ENCODE results near the gene PNP. TPM values are rescaled to one million over a fixed set of nuclear protein-coding genes. Genes with fewer than 3 reads are reported as not detected.

PNP gene
- total and polyA plus RNA-seq, 8 donors: 11.3 to 125 (median 46.4) TPM

DNA sequence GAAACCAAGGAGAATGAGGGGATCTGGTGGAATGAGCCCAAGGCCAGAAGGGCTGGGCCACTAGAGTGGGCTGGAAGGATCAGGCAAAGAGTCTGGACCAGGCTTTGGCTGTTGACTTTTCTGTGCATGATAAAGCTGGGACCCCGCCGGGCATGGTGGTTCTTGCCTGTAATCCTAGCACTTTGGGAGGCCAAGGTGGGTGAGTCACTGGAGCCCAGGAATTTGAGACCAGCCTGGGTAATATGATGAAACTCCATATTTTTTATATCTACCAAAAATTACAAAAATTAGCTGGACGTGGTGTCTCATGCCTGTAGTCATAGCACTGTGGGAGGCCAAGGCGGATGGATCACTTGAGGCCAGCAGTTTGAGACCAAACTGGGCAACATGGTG lies 32.8 kb upstream of the PNP start:
- intact Hi-C loops (cut with DNase I; ENCODE audit: low total_unique reads): no loop called here
- 85 to 93% (median 89%) methylated on average over 4 of the region's 4 CpGs for WGBS, 5 donors
- no peak overlapping the region for H3K27ac ChIP-seq

DNA sequence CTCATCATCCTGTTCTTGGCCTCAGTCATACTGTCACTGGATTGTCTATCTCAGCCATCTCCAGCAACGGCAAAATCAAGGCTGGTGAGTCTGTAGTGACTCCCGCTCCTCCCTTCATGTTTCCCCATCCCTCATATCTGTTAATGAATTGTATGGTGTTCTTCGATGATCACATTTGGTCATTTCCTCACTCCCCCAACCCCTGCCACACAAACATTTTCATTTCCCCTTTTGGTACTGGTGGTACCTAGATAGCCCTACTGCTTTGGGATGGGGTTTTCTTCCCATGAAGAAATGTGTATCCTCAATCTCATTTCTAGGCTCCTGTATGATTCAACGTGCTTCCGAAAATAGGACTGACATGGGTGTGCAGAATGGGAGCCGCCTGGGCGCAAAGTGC lies 30.5 kb upstream of the PNP start:
- intact Hi-C loops (cut with DNase I; ENCODE audit: low total_unique reads): no loop called here
- Histone ChIP-seq H3K27me3 (peaks cover 0 to 22% (median 0%) of the 10 kb centered on the region in 3 donors), H3K4me1 (peaks cover 0 to 15% (median 6%) of the 10 kb centered on the region in 4 donors), H3K36me3 (no peaks in the 10 kb centered on the region), H3K27ac (no peak overlapping the region), H3K4me3 (no peak overlapping the region), H3K9me3 (no peaks in the 10 kb centered on the region)
- 77 to 94% (median 91%) methylated on average over 7 of the region's 7 CpGs for WGBS, 5 donors
- no peak for DNase-seq
- no peak for TF ChIP-seq EP300 (IDR thresholded peaks at IDR 0.05)
- no peak for TF ChIP-seq POLR2AphosphoS5 (IDR thresholded peaks at IDR 0.05)
- TF ChIP-seq POLR2A (IDR thresholded peaks at IDR 0.05): no peak
- TF ChIP-seq, protein P1, sequence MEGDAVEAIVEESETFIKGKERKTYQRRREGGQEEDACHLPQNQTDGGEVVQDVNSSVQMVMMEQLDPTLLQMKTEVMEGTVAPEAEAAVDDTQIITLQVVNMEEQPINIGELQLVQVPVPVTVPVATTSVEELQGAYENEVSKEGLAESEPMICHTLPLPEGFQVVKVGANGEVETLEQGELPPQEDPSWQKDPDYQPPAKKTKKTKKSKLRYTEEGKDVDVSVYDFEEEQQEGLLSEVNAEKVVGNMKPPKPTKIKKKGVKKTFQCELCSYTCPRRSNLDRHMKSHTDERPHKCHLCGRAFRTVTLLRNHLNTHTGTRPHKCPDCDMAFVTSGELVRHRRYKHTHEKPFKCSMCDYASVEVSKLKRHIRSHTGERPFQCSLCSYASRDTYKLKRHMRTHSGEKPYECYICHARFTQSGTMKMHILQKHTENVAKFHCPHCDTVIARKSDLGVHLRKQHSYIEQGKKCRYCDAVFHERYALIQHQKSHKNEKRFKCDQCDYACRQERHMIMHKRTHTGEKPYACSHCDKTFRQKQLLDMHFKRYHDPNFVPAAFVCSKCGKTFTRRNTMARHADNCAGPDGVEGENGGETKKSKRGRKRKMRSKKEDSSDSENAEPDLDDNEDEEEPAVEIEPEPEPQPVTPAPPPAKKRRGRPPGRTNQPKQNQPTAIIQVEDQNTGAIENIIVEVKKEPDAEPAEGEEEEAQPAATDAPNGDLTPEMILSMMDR (IDR thresholded peaks at IDR 0.05): no peak

More for the DNA sequence above, 32.8 kb upstream of the PNP start:
- H3K4me3 ChIP-seq: no peak overlapping the region
- TF ChIP-seq, protein P1 (IDR thresholded peaks at IDR 0.05): no peak
- TF ChIP-seq POLR2AphosphoS5 (IDR thresholded peaks at IDR 0.05): no peak
- TF ChIP-seq POLR2A (IDR thresholded peaks at IDR 0.05): no peak
- no peak for TF ChIP-seq EP300 (IDR thresholded peaks at IDR 0.05)
- peaks cover 0 to 15% (median 6%) of the 10 kb centered on the region in 4 donors for H3K4me1 ChIP-seq
- peaks cover 0 to 22% (median 0%) of the 10 kb centered on the region in 3 donors for H3K27me3 ChIP-seq
- H3K36me3 ChIP-seq: no peaks in the 10 kb centered on the region
- H3K9me3 ChIP-seq: no peaks in the 10 kb centered on the region
- no peak for DNase-seq

DNA sequence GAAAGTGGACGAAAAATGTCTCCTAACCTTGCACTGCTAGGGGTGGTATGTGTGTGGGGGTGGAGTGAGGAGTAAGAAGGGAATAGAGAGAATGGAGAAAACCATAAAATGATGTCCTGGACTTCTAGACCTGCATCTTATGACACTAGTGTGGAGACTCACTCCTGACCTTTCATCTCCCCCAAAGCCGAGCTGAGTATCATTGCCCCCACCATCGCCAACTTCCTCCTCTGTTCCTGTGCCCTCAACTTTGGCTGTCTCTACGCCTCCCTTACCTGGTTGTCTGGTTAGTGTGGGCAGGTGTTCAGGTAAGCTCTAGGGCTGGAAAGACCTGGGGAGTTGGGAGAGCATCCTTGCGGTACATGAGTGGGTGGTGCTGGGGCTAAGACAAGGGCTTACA lies 28.7 kb upstream of the PNP start:
- H3K36me3 ChIP-seq: peaks cover 2 to 14% (median 6%) of the 10 kb centered on the region in 4 donors
- 78 to 90% (median 82%) methylated on average over 5 of the region's 5 CpGs for whole genome bisulfite sequencing, 5 donors
- TF ChIP-seq EP300 (IDR thresholded peaks at IDR 0.05) (no peak), POLR2AphosphoS5 (IDR thresholded peaks at IDR 0.05) (no peak), POLR2A (IDR thresholded peaks at IDR 0.05) (no peak)
- TF ChIP-seq, protein P1 (IDR thresholded peaks at IDR 0.05): no peak

DNA sequence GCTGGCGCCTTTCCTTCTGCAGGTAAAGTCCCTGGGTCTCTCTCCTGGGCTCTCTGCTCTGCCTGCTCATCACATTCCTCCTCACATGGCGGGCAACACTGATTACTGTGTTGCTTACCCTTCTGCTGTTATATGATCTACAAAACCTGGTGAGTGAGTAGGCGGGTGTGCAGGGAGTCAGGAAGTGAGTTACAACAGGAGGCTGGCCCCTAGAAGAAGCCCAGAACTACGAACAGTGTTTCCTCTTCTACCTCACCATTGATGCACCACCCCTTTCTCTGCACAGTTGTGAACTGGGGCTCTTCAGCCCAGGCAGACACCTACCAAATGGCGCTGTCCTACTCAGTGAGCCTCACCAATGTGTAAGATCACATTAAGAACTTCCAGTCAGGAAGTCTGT lies 28.3 kb upstream of the PNP start:
- Histone ChIP-seq H3K27ac (no peak overlapping the region), H3K4me1 (peaks cover 0 to 5% (median 1%) of the 10 kb centered on the region in 4 donors), H3K9me3 (no peaks in the 10 kb centered on the region), H3K27me3 (peaks cover 0 to 11% (median 0%) of the 10 kb centered on the region in 3 donors), H3K4me3 (no peak overlapping the region), H3K36me3 (peaks cover 4 to 19% (median 10%) of the 10 kb centered on the region in 4 donors)
- WGBS, 5 donors: 64 to 89% (median 76%) methylated on average over 5 of the region's 5 CpGs
- intact Hi-C loops (cut with DNase I; ENCODE audit: low total_unique reads): no loop called here
- TF ChIP-seq POLR2AphosphoS5 (IDR thresholded peaks at IDR 0.05): no peak
- TF ChIP-seq, protein P1 (IDR thresholded peaks at IDR 0.05): no peak
- TF ChIP-seq EP300 (IDR thresholded peaks at IDR 0.05): no peak
- DNase-seq: peak in 1 of 2 donors; percentile 39

More for the DNA sequence above, 28.7 kb upstream of the PNP start:
- intact Hi-C loops (cut with DNase I; ENCODE audit: low total_unique reads): no loop called here
- no peak overlapping the region for H3K4me3 ChIP-seq
- peaks cover 0 to 16% (median 0%) of the 10 kb centered on the region in 3 donors for H3K27me3 ChIP-seq
- H3K4me1 ChIP-seq: peaks cover 0 to 6% (median 2%) of the 10 kb centered on the region in 4 donors
- DNase-seq: no peak
- H3K27ac ChIP-seq: no peak overlapping the region
- H3K9me3 ChIP-seq: no peaks in the 10 kb centered on the region

Data from stomach (tissue), 9 donors.